Activated T-cell treated with anti-CD3 and anti-CD28 coated beads for 4 hours (primary cell): ENCODE measurements around the gene PRR15.

Experiments
- DNase-seq: peaks from one replicate; pipeline ENCODE4 v3.0.0-alpha.2; 2020

The PRR15 gene

DNA sequence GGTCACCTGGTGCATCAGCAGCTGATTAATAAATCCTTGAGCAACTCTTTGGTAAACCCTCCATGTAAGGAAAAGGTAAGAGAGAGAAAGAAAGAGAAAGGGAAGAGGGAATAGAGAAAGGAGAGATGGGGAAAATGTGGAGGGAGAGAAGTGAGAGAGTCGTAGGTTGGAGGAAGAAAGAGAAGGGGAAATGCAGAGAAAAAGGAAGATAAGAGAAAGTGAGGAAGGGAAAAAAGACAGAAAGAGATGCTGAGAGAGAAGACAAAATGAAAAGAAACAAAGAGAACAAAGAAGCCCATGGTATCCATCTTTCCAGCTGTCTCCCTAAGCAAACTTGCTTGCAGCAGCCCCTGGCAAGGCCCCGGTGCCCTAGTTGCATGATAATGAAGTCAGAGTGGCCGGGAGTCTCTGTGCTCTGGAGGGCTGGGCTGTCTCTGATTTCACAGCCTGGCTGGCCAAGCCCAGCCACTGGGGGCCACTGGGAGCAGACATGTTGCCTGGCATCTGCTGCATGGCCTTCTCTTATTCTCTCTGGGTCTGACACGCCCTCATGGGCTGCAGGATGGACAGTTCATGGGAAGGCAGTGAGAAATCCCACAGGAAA, 48.4 kb downstream of the PRR15 start:
- DNase-seq = no peak

DNA sequence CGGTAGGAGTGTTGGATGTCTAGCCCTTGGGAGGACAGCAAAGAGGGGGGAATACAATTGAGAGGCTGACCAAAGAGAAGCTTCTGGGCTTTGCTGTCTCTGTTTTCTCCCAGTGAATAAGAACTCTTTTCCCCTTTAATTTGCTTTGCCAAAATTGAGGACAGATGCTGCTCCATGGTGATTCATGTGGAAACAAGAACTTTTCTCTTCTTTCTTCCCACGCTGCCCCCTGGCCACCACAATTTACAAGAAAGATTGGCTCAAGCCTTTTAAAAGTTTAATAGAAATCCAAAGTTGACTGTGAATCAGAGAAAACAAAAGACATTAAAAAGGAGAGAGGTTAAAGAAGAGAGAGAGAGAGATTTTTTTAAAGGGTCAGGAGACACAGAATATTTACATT, 49.0 kb downstream of the PRR15 start:
- DNase-seq = no peak

DNA sequence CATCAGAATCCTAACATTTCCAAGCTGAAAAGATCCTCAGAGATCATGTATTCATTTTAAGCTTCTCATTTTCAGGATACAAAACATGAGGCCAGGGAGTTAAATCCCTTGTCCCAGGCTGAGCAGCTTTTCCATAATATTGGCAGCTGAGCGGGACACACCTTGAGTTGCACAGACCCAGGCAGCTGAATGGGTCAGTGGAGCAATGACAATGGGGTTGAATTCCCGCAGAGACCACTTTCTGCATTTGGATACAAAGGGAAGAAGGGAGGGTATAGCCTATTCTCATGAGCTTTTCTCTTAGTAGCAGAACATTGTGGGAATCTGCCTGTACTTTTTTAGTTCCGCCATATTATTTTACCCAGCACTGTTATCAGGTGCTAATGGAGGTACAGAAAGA, 49.5 kb downstream of the PRR15 start:
- no peak for DNase-seq

DNA sequence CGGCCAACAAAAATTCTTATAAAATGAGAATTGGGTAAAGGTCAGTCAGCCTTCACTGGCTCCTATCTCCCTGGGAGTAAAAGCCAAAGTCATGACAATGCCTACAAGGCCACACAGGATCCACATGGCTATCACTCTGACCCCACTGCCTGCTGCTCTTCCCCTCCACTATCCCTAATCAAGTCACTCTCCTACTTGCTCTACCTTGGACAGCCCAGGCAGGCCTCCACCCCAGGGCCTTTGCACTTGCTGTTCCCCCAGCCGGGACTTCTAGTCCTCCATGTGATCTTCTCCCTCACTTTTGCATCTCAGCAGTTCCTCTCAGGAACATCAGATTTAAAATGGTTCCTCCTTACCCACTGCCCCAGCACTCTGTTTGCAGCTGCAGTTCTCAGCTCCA, 50.6 kb downstream of the PRR15 start:
- no peak for DNase-seq
